ENCODE measurements around the gene GSTM1.

Gene GSTM1

GRCh38 chr1:109732390-109732881, 44.8 kb downstream of the GSTM1 start:
- DNase-seq, result no peak

- DNase-seq, result no peak
Observed at GRCh38 chr1:109733236-109733870, 45.7 kb downstream of the GSTM1 start.

GRCh38 chr1:109739738-109740614, 52.4 kb downstream of the GSTM1 start:
- peak; percentile 32 to 49 for DNase-seq

- no peak for DNase-seq
Observed at GRCh38 chr1:109740615-109741373, 53.2 kb downstream of the GSTM1 start, which contains the start of gene GSTM3. TSS of gene GSTM3 (minus strand) at chr1:109741038. CDS start at chr1:109740287, 751 bp downstream.

Measured in NCI-H2081 (cell line).